ENCODE measurements around the gene PPM1J.

Gene PPM1J

DNA sequence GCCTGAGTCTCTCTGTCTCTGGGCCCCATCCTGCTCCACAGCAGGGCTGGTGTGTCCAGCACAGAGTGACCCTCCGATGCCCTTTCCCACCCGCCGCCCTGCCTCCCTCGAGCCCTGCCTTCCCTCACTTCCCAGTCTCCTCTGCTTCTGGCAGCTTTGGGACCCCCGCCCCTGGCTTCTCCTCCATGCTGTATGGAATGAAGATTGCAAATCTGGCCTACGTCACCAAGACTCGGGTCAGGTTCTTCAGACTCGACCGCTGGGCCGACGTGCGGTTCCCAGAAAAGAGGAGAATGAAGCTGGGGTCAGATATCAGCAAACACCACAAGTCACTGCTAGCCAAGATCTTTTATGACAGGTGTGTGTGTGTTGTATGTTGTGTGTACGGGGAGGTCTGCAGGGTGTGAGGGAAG lies 26.3 kb downstream of the PPM1J start:
- no peak for DNase-seq (ENCODE audit: low read depth in 1 of 2, low spot score in 1 of 2)

DNA sequence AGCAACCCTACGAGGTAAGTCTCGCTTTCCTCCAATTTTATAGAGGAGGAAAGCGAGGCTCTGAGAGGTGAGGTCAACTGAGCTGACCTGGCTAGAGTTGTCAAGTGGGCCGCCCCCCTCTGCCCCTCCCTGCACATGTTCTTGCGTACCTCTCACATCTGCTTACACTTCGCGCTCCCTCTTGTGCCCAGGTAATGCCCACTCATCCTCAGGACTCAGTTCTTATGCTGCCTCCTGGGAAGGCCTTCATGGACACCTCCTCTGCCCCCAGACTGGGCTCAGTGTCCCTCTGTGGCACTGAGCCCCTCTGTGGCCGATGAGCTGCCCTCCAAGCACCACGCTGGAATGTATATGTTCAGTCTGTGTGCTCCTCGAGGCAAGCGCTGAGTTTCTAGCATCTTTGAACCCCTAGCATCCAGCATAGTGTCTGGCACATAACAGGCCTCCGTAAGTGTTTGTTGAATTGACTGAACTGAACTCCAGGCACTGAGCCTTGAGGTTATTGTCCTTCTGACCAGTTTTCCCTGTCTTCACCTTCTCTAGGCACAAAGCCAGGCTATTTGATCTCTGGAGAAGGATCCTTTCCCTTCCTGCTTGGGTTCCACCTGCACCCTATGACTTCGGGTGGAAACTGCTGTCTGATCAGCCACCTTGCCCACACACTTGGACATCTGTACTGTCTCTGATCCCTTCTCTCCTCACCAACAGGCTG lies 27.2 kb downstream of the PPM1J start:
- DNase-seq (ENCODE audit: low read depth in 1 of 2, low spot score in 1 of 2): no peak

DNA sequence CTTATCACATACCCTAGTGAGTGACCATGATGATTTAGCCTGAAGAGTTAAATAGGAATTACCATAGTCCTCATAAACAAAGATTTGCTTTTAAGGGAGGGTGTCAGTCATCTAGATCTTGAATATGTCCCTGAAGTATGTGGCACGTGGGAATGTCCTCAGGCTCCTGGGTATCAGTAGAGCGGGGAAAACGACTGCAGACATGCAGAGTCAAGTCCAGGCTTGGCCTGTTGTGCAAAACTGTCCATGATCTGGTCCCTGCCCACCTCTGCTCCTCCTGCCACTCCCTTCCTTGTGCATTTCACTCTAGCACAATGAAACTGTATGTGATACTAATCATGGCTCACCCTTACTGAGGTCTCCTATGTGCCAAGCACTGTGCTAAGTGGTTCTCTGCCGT lies 27.8 kb downstream of the PPM1J start:
- no peak for DNase-seq (ENCODE audit: low read depth in 1 of 2, low spot score in 1 of 2)

DNA sequence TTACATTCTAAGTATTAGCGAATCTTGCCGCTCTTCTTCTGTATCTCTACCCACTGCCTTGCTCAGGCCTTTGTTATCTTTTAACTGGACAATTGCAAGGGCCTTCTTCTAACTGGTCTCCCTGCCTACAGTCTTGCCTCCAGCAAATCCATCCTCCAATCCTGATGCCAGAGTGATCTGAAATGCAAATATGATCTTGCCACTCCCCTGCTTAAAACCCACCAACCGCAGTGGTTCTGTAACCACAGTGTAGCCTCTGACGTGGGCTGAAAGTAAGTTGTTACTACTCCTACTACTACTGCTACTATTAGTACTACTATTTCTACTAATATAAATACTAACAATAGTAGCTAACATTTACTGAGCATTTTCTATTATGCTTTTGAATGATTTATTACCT lies 28.3 kb downstream of the PPM1J start:
- DNase-seq (ENCODE audit: low read depth in 1 of 2, low spot score in 1 of 2): no peak

DNA sequence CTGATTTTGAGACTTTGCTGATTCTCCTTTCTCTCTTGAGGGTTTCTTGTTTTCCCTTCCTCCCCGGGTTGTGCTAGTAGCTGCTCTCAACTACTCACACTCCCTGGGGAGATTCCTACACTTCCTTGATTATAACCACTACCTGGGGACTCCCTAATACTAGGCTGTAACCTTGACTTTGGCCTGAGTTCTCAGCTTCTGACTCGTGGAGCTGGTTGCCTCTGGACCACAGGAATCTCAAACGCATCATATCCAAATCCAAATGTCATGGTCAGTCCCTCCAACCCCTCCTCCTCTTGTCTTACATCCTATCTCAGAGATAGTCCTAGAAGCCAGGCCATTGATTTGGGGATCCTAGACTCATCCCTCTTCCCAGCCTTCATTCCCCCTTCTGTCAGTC lies 28.7 kb downstream of the PPM1J start:
- DNase-seq (ENCODE audit: low read depth in 1 of 2, low spot score in 1 of 2): no peak

DNA sequence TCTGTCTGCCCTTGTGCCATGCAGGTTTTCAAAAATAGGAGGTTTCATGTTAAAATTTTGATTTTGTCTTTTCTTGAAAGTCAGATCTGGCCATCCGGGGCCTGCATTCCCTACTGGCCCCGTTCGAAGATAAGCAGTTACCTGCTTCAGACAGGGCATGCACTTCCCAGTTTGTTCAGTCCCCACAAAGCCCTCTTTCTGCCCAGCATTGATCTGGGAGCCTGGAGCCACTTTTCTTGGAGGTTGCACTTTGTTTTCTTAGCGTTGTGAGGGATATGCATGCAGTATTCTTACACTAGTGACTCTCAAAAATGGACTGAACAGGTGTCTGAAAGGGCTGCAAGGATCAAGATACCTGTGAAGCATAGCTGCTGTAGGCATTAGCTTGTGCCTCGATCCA lies 29.2 kb downstream of the PPM1J start:
- no peak for DNase-seq (ENCODE audit: low read depth in 1 of 2, low spot score in 1 of 2)

DNA sequence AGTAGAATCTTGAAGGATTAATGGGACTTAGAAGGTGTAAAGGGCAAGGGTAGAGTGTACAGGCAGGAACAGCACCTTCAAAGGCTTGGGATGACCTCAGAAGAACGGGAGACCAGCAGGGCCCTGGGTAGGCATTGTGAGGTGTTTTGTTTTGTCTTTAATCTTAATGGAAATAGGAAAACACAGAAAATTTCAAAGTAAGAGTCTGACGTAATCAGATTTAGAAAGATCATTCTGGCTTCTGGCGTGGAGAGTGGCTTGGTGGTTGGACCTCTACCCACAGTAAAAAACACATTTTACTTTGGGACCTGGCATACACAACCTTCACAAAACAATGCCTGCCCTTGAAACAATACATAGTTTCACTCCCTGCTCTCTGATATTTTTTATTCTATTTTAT lies 36.5 kb downstream of the PPM1J start:
- DNase-seq (ENCODE audit: low read depth in 1 of 2, low spot score in 1 of 2): no peak

DNA sequence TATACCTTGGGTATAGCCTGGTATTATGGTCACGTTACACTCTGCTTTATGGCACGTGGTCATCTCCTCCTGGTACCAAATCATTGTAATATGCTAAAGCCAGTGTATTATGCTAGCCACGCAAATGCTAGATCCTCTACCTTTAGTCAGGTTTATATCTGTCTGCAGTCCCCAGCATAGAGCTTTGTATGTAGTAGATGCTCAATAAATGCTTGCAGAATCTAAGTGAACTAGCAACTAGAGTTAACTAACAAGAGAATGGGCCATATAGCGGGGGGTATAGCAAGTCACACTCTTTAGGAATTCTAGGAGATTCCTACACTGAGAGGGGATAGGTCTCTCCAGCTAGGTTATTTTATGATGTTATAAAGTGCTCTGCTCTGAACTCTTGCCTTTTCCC lies 37.6 kb downstream of the PPM1J start:
- no peak for DNase-seq (ENCODE audit: low read depth in 1 of 2, low spot score in 1 of 2)

DNA sequence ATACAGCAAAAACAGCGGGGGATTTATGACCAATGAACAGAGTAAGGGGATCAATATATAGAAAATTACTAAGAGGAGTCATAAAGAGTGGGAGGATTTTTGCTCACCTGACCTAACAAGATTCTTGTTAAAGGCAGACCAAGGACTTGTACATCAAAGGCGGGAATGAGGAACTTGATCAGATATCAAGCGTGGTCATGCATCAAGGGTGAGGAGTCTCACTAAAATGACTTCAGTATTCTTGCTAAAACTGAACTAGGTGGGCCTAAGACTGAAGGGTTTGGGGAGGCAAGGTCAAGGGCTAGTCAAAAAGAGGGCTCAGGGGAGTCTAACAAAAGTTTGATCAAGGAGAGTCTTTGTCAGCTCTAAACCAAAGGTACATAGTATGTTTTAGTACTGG lies 38.6 kb downstream of the PPM1J start:
- DNase-seq (ENCODE audit: low read depth in 1 of 2, low spot score in 1 of 2): no peak

DNA sequence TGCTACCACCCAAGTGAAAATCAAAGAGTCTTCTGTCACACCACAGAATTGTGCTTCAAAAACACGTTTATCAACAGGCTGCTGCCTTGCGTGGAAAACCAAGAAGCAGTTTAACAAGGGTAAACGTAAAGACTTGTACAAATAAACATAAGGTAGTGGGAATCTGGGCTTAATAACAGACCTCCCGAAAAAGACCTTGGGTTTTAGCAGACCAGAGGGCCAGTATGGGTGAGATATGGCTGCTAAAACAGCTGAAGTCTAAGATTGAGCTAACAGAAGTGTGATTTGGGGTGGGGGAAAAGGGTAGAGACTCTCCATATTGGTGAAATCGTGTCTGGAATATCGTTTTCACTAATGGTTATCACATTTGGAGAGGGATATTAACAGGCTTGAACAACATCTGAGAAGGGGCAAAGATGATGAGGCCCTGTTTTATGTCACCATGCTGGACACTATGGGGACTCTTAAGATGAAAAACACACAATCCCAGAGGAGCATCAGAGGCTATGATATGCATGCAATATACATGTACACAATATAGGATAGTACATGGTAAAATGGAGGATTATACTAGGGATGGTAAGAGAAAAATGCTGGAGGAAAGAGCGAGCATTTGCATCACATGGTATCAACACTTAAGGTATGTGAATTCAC lies 39.3 kb downstream of the PPM1J start:
- no peak for DNase-seq (ENCODE audit: low read depth in 1 of 2, low spot score in 1 of 2)

DNA sequence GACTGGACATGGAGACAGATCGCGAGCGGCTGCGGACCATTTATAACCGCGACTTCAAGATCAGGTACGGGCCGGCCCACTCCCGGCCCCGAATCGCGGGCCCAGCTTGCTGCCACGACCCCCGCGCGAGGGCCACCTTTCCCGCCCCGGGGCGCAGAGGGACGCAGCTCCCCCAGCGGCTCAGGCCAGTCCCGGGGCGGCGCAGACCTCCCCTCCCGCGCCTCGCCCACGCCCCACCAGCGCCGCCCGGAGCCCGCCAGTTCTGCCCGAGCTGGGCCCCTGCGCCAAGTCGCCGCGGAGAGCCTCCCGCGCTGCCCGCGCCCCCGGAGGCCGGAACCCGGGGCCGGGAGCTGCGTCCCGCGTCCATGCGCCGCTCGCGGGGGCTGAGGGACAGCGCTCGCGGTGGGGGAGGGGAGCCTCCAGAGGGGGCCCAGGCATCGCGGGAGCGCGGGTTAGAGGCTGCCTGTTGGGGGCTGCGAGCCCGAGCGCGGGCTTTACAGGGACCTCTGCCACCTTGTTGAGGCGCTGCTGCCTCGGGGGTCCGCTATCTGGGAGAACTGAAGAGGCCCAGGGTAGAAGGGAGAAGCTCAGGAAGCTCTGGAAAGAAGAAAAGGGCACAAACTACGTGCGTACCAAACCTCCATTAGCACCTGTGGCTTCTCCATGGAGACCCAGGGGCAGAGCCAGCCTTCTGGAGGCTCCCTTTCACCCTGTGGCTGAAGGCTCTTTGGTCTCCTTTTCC lies 40.0 kb downstream of the PPM1J start:
- peak; percentile 4 to 21 for DNase-seq (ENCODE audit: low read depth in 1 of 2, low spot score in 1 of 2)

DNA sequence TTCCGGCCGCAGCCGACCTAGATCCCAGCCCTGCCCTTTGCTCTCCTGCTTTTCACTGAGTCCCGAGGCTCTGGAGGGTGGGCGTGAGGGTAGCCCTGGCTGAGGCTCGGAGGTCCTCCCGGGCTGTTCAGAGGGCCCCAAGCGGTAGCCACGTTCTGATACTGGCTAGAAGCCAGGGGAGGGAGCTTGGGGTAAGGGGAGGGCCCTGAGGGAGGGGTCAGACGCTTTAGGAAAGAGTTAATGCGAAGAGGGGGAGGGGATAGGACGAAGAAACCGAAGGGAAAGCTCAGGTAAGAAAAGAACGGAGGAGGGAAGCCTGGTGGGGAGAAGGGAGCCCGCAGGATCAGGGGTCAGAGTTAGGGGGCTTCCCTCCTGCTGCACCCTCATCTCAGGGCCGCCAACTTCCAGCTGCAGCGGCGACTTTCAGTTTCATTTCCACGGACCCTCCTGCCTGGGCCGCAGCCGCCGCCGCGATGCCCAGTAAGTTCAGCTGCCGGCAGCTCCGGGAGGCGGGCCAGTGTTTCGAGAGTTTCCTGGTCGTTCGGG lies 40.6 kb downstream of the PPM1J start, which contains the start of gene MOV10:
MOV10 (plus strand) TSS at position 220 of the 546 bp plus-strand sequence; CDS start at position 474, 254 bp downstream.
- peak; percentile 22 to 45 for DNase-seq (ENCODE audit: low read depth in 1 of 2, low spot score in 1 of 2)

DNA sequence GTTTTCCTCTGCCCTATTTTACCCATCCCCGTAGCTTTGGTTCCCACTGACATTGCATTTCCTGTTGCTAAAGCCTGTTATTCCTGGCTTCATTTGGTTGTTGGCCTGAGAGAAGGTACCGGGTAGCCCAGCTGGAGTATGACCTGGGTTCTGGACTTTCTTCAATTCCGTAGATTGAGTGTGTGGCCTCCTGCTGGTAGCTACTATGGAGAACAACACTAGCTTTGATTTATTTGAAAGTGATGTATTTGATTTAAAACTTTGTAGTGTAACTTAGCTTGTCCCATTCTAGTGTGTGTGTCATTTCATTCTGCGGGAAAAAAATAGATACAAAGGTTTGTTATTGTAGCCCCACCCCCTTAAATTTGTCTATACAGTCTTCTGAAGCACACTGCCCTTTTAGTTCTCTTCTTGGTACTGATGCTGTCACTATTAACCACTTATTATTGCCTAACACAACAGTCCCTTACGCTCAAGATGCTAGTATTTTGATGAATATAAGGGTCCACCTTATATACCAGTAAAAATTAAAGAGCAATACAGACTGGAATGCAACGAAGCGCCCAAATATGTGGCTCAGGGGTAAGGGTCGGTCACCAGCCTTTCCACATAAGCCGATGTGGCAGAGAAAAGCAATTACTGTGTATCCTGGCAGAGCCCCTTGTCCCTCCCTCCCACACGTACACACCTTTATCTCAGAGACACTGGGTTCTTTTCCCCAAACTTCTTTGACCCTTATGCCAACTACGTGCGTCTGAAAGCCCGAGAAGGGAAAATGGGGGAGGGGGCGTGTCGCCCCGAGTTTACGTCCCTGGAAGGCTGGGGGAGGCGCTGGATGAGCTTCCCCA lies 41.3 kb downstream of the PPM1J start:
- no peak for DNase-seq (ENCODE audit: low read depth in 1 of 2, low spot score in 1 of 2)

DNA sequence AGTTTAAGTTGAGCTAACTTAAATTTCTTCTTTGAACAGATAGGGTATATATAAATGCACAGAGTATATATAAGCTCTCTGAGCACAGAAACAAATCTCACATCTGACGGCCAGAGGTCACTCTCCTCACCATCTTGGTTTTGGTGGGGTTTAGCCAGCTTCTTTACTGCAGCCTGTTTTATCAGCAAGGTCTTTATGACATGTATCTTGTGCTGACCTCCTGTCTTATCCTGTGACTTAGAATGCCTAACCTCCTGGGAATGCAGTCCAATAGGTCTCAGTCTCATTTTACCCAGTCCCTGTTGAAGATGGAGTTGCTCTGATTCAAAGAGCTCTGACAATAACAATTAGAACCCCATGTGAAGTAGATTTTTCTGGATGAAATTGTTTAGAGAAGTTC lies 42.3 kb downstream of the PPM1J start:
- DNase-seq (ENCODE audit: low read depth in 1 of 2, low spot score in 1 of 2): no peak

DNA sequence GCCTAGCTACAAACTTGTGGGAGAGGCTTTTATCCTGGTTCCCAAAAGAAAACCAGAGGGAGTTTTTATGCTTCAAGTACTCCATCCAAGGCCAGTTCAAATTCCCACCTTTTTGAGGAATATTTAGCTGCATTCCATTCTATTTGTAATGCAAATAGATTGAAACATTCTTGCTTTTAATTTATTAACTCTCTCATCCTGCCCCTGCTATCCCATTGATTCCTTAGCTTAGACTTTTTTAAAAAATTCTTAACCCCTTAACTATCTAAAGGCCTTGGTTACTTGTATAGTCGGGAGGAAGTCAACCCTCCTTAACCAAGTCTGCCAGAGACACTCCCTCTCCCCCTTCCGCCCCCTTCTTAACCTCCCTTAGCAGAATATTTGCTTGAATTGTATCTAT lies 43.1 kb downstream of the PPM1J start:
- DNase-seq (ENCODE audit: low read depth in 1 of 2, low spot score in 1 of 2): no peak

DNA sequence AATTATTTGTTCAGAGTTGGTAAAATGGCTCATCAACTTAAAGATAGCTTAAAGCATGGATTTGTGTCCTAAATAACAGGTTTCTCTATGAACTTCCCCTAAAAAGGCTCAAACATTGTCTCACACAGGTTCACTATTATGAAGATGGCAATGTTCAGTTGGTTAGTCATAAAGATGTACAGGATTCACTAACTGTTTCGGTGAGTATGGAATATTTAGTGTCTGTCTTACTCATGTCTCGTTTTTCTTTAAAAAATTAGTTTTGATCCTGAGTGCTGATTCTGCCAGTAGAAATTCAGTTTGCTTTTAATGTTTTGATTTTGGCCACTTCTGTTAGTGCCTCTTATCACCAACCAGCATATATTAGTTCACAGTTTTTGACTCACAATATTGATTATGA lies 48.2 kb downstream of the PPM1J start:
- DNase-seq (ENCODE audit: low read depth in 1 of 2, low spot score in 1 of 2): no peak

DNA sequence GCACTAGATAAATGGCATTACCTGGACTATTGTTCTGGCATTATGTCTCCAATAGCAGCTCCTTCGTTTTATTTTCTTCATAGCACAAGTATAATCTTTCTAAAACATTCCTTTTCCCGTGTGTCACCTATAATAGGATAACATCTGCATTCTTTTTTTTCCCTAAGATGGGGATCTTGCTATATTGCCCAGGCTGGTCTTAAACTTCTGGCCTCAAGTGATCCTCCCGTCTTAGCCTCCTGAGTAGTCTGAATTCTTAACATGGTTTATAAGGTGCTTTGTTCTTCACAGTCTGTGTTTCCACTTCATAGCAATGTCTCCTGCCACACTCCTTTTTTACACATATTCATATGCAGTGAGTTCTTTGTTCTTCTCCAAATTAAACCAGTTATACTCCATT lies 49.3 kb downstream of the PPM1J start:
- DNase-seq (ENCODE audit: low read depth in 1 of 2, low spot score in 1 of 2): no peak
